ENCODE results near the gene DCAF8. TPM values are rescaled to one million over a fixed set of nuclear protein-coding genes. Genes with fewer than 3 reads are reported as not detected.

The DCAF8 gene
- total and polyA plus RNA-seq, 7 donors = 28.2 to 184 (median 138) TPM

GRCh38 chr1:160177231-160177630 is 85.1 kb downstream of the DCAF8 start:
- H3K9me3 ChIP-seq = no peaks in the 10 kb centered on the region
- intact Hi-C loops (cut with DNase I) = no loop called here

DNA sequence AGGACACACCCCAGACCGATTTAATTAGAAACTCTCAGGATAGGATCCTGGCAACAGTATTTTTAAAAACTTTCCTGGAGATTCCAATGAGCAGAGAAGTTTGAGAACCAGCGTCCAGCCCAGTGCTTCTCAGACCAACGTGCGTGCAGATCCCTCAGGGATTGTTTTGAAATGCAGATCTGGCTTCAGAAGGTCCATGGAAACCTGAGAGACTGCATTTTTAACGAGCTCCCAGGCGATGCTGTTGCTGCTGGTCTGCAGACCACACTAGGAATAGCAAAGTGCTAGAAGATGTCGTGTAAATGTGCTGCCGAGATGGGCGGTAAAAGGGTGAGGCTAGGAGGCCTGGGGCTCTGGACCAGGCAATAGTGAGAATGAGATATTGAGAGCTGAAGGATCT is 90.4 kb downstream of the DCAF8 start:
- no peak overlapping the region for H3K27ac ChIP-seq
- intact Hi-C loops (cut with DNase I) = no loop called here
- no peaks in the 10 kb centered on the region for H3K4me1 ChIP-seq
- H3K4me3 ChIP-seq = no peak overlapping the region
- DNase-seq = peak; percentile 7
- no peaks in the 10 kb centered on the region for H3K9me3 ChIP-seq
- TF ChIP-seq EP300 (IDR thresholded peaks at IDR 0.05) (no peak), POLR2A (IDR thresholded peaks at IDR 0.05) (no peak), POLR2AphosphoS5 (IDR thresholded peaks at IDR 0.05) (no peak)
- TF ChIP-seq, protein P1, sequence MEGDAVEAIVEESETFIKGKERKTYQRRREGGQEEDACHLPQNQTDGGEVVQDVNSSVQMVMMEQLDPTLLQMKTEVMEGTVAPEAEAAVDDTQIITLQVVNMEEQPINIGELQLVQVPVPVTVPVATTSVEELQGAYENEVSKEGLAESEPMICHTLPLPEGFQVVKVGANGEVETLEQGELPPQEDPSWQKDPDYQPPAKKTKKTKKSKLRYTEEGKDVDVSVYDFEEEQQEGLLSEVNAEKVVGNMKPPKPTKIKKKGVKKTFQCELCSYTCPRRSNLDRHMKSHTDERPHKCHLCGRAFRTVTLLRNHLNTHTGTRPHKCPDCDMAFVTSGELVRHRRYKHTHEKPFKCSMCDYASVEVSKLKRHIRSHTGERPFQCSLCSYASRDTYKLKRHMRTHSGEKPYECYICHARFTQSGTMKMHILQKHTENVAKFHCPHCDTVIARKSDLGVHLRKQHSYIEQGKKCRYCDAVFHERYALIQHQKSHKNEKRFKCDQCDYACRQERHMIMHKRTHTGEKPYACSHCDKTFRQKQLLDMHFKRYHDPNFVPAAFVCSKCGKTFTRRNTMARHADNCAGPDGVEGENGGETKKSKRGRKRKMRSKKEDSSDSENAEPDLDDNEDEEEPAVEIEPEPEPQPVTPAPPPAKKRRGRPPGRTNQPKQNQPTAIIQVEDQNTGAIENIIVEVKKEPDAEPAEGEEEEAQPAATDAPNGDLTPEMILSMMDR (IDR thresholded peaks at IDR 0.05) = no peak
- H3K27me3 ChIP-seq = no peaks in the 10 kb centered on the region
- H3K36me3 ChIP-seq = no peaks in the 10 kb centered on the region
- 68 to 78% methylated on average over 9 of the region's 9 CpGs for WGBS, 2 donors

More at GRCh38 chr1:160177231-160177630, 85.1 kb downstream of the DCAF8 start:
- H3K4me3 ChIP-seq = no peak overlapping the region
- H3K27me3 ChIP-seq = no peaks in the 10 kb centered on the region
- TF ChIP-seq POLR2AphosphoS5 (IDR thresholded peaks at IDR 0.05) = no peak
- TF ChIP-seq EP300 (IDR thresholded peaks at IDR 0.05) = no peak
- TF ChIP-seq, protein P1 (IDR thresholded peaks at IDR 0.05) = no peak
- no peak for TF ChIP-seq POLR2A (IDR thresholded peaks at IDR 0.05)
- no peak overlapping the region for H3K27ac ChIP-seq
- no peaks in the 10 kb centered on the region for H3K4me1 ChIP-seq
- H3K36me3 ChIP-seq = no peaks in the 10 kb centered on the region
- DNase-seq = no peak
- WGBS, 2 donors = 85 to 93% methylated on average over 2 of the region's 2 CpGs

GRCh38 chr1:160171354-160171753 is 91.0 kb downstream of the DCAF8 start:
- Histone ChIP-seq H3K4me1 (no peaks in the 10 kb centered on the region), H3K27ac (no peak overlapping the region), H3K9me3 (no peaks in the 10 kb centered on the region), H3K4me3 (no peak overlapping the region), H3K36me3 (no peaks in the 10 kb centered on the region), H3K27me3 (no peaks in the 10 kb centered on the region)
- intact Hi-C loops (cut with DNase I) = no loop called here
- 88 to 91% methylated on average over 4 of the region's 4 CpGs for WGBS, 2 donors
- peak; percentile 4 for DNase-seq
- TF ChIP-seq POLR2A (IDR thresholded peaks at IDR 0.05) = no peak
- TF ChIP-seq POLR2AphosphoS5 (IDR thresholded peaks at IDR 0.05) = no peak
- TF ChIP-seq EP300 (IDR thresholded peaks at IDR 0.05) = no peak
- TF ChIP-seq, protein P1 (IDR thresholded peaks at IDR 0.05) = no peak

- Histone ChIP-seq H3K4me1 (no peaks in the 10 kb centered on the region), H3K27me3 (no peaks in the 10 kb centered on the region), H3K36me3 (no peaks in the 10 kb centered on the region), H3K9me3 (no peaks in the 10 kb centered on the region), H3K4me3 (no peak overlapping the region), H3K27ac (no peak overlapping the region)
- WGBS, 2 donors = 51 to 69% methylated on average over 15 of the region's 15 CpGs
- no peak for DNase-seq
- no peak for TF ChIP-seq EP300 (IDR thresholded peaks at IDR 0.05)
- no peak for TF ChIP-seq POLR2AphosphoS5 (IDR thresholded peaks at IDR 0.05)
- no peak for TF ChIP-seq POLR2A (IDR thresholded peaks at IDR 0.05)
- intact Hi-C loops (cut with DNase I) = no loop called here
Measured at GRCh38 chr1:160169553-160170399, 92.6 kb downstream of the DCAF8 start.

GRCh38 chr1:160168609-160169369 is 93.6 kb downstream of the DCAF8 start:
- intact Hi-C loops (cut with DNase I) = no loop called here

More at GRCh38 chr1:160168609-160169369, 93.6 kb downstream of the DCAF8 start:
- Histone ChIP-seq H3K9me3 (no peaks in the 10 kb centered on the region), H3K4me3 (no peak overlapping the region), H3K36me3 (no peaks in the 10 kb centered on the region), H3K27ac (no peak overlapping the region), H3K27me3 (no peaks in the 10 kb centered on the region), H3K4me1 (no peaks in the 10 kb centered on the region)
- no peak for TF ChIP-seq EP300 (IDR thresholded peaks at IDR 0.05)
- no peak for TF ChIP-seq POLR2AphosphoS5 (IDR thresholded peaks at IDR 0.05)
- no peak for TF ChIP-seq POLR2A (IDR thresholded peaks at IDR 0.05)
- TF ChIP-seq, protein P1 (IDR thresholded peaks at IDR 0.05) = no peak
- 79 to 85% methylated on average over 13 of the region's 13 CpGs for WGBS, 2 donors
- no peak for DNase-seq
